ENCODE measurements around the gene TRIM17. TPM values are rescaled to one million over a fixed set of nuclear protein-coding genes. Genes with fewer than 3 reads are reported as not detected.

TRIM17 gene
- total RNA-seq, 2 donors from 2014 or later, result 8.4 to 19.6 TPM

- H3K27ac Mint-ChIP-seq, result no peak overlapping the region
- no peak for TF ChIP-seq CTCF (conservative IDR thresholded peaks at IDR 0.05)
- no peak overlapping the region for H3K27ac ChIP-seq (ENCODE audit: low read depth, low read length)
- no peaks in the 10 kb centered on the region for H3K36me3 Mint-ChIP-seq (ENCODE audit: low read depth)
- H3K9ac ChIP-seq (ENCODE audit: extremely low read depth, low read length, poor library complexity, severe bottlenecking), result no peak overlapping the region
- no peaks in the 10 kb centered on the region for H3K4me1 ChIP-seq (ENCODE audit: control insufficient read depth, insufficient read depth, low read length)
- no peak for DNase-seq
- H3K27me3 ChIP-seq (ENCODE audit: control insufficient read depth, insufficient read depth, low read length, poor library complexity, severe bottlenecking), result peaks cover 62% of the 10 kb centered on the region
- 93 to 100% methylated on average over 2 of the region's 2 CpGs for WGBS, 2 experiments (ENCODE audit: insufficient coverage in 1 of 2, insufficient read length in 1 of 2)
- no peaks in the 10 kb centered on the region for H3K9me3 ChIP-seq (ENCODE audit: control insufficient read depth, low read length)
- H3K4me3 ChIP-seq (ENCODE audit: low read length), result no peak overlapping the region
- peaks cover 4% of the 10 kb centered on the region for H3K4me1 Mint-ChIP-seq
- no peak overlapping the region for H3K4me3 Mint-ChIP-seq
- no peaks in the 10 kb centered on the region for H3K36me3 ChIP-seq (ENCODE audit: control insufficient read depth, insufficient read depth, low read length)
- H3K27me3 Mint-ChIP-seq (ENCODE audit: insufficient read depth), result peaks cover 63% of the 10 kb centered on the region
- H3K9me3 Mint-ChIP-seq, result no peaks in the 10 kb centered on the region
Measured at GRCh38 chr1:228383773-228384172, 32.9 kb downstream of the TRIM17 start.

GRCh38 chr1:228381356-228381755 is 35.3 kb downstream of the TRIM17 start:
- no peak overlapping the region for H3K27ac ChIP-seq (ENCODE audit: low read depth, low read length)
- no peaks in the 10 kb centered on the region for H3K9me3 ChIP-seq (ENCODE audit: control insufficient read depth, low read length)
- no peak overlapping the region for H3K9ac ChIP-seq (ENCODE audit: extremely low read depth, low read length, poor library complexity, severe bottlenecking)
- H3K4me1 ChIP-seq (ENCODE audit: control insufficient read depth, insufficient read depth, low read length), result no peaks in the 10 kb centered on the region
- WGBS, 2 experiments (ENCODE audit: insufficient coverage in 1 of 2, insufficient read length in 1 of 2), result 70 to 79% methylated on average over 2 of the region's 2 CpGs
- Mint-ChIP-seq H3K9me3 (no peaks in the 10 kb centered on the region), H3K27ac (no peak overlapping the region), H3K4me1 (peaks cover 4% of the 10 kb centered on the region), H3K27me3 (ENCODE audit: insufficient read depth) (peaks cover 62% of the 10 kb centered on the region), H3K36me3 (ENCODE audit: low read depth) (no peaks in the 10 kb centered on the region), H3K4me3 (no peak overlapping the region)
- H3K4me3 ChIP-seq (ENCODE audit: low read length), result no peak overlapping the region
- peaks cover 63% of the 10 kb centered on the region for H3K27me3 ChIP-seq (ENCODE audit: control insufficient read depth, insufficient read depth, low read length, poor library complexity, severe bottlenecking)
- TF ChIP-seq CTCF (conservative IDR thresholded peaks at IDR 0.05), result no peak
- no peaks in the 10 kb centered on the region for H3K36me3 ChIP-seq (ENCODE audit: control insufficient read depth, insufficient read depth, low read length)
- no peak for DNase-seq

GRCh38 chr1:228379666-228380065 is 37.0 kb downstream of the TRIM17 start:
- peaks cover 52% of the 10 kb centered on the region for H3K27me3 ChIP-seq (ENCODE audit: control insufficient read depth, insufficient read depth, low read length, poor library complexity, severe bottlenecking)
- H3K4me1 Mint-ChIP-seq, result peaks cover 4% of the 10 kb centered on the region

More at GRCh38 chr1:228379666-228380065, 37.0 kb downstream of the TRIM17 start:
- 85 to 86% methylated on average over 6 to 8 of the region's 8 CpGs for WGBS, 2 experiments (ENCODE audit: insufficient coverage in 1 of 2, insufficient read length in 1 of 2)
- Histone ChIP-seq H3K4me3 (ENCODE audit: low read length) (no peak overlapping the region), H3K27ac (ENCODE audit: low read depth, low read length) (no peak overlapping the region), H3K9me3 (ENCODE audit: control insufficient read depth, low read length) (no peaks in the 10 kb centered on the region), H3K4me1 (ENCODE audit: control insufficient read depth, insufficient read depth, low read length) (no peaks in the 10 kb centered on the region), H3K36me3 (ENCODE audit: control insufficient read depth, insufficient read depth, low read length) (no peaks in the 10 kb centered on the region), H3K9ac (ENCODE audit: extremely low read depth, low read length, poor library complexity, severe bottlenecking) (no peak overlapping the region)
- no peaks in the 10 kb centered on the region for H3K36me3 Mint-ChIP-seq (ENCODE audit: low read depth)
- no peak for TF ChIP-seq CTCF (conservative IDR thresholded peaks at IDR 0.05)
- DNase-seq, result no peak
- H3K4me3 Mint-ChIP-seq, result peak overlapping the region; percentile 73
- no peak overlapping the region for H3K27ac Mint-ChIP-seq
- H3K27me3 Mint-ChIP-seq (ENCODE audit: insufficient read depth), result peaks cover 56% of the 10 kb centered on the region
- H3K9me3 Mint-ChIP-seq, result no peaks in the 10 kb centered on the region
